K562 (cell line): Measurements from ENCODE around the gene SNRPB. TPM values are rescaled to one million over a fixed set of nuclear protein-coding genes. Genes with fewer than 3 reads are reported as not detected.

Experiments
- ATAC-seq: fragments of 200-7000 bp; cut with Tn5 transposase; 3 replicates; pipeline ENCODE4 v1.9.1; 2020; ENCODE audit warnings: moderate library complexity
- BruUV-seq: library from RNA; stranded (reverse); fragments of 400-500 nt; replicated peaks from 2 replicates; lab custom pipeline; 2021; lab: Mats Ljungman, UMichigan
- CTCF ChIA-PET: fragments of 300-600 bp; formaldehyde crosslinking; extraction: SDS; loops from one replicate; lab custom pipeline; 2021; ENCODE audit warnings: low intra/inter-chr PET ratio; lab: Yijun Ruan, JAX
- POLR2A ChIA-PET: fragments of 300-600, 350-650 bp; sonication (Branson Sonifier 250); formaldehyde crosslinking; extraction: SDS; loops from one replicate; lab custom pipeline; 2021; ENCODE audit warnings: antibody characterized with exemption, inconsistent platforms; lab: Yijun Ruan, JAX
- DNase-seq, 4 experiments: peaks; one replicate each; pipeline versions ENCODE4 v3.0.0 to v3.0.0-alpha.2; 2011 to 2018; ENCODE audit warnings: low spot score in 3 of 4, mixed read lengths in 3 of 4; ENCODE audit errors: extremely low read depth in 1 of 4
- FAIRE-seq: peaks from 2 replicates; lab custom pipeline; 2011; peaks lifted over from hg19 to GRCh38; lab: Jason Lieb, UNC
- H2AFZ ChIP-seq: 2 replicates; pipeline ENCODE4 v1.6.0; 2011; ENCODE audit warnings: low read depth, low read length, control low read depth, inconsistent platforms
- H3K27ac ChIP-seq: fragments of 200-600 bp; 3 replicates; pipeline ENCODE4 v1.8.0; 2011; ENCODE audit warnings: low read depth, mild to moderate bottlenecking, control low read depth, inconsistent platforms, low read length, moderate library complexity, mixed read lengths; ENCODE audit errors: extremely low read depth
- H3K27me3 ChIP-seq, 2 experiments: fragments of 300-600 bp in 1 of 2; 2 replicates in 1 of 2; 3 replicates in 1 of 2; pipeline versions ENCODE4 v1.6.0 to v1.8.0; 2011; ENCODE audit warnings: inconsistent platforms in 2 of 2, low read length in 2 of 2, mild to moderate bottlenecking in 1 of 2, mixed read lengths in 1 of 2, moderate library complexity in 1 of 2; ENCODE audit not compliant: control insufficient read depth in 2 of 2, insufficient read depth in 2 of 2
- H3K36me3 ChIP-seq: fragments of 300-600 bp; 3 replicates; pipeline ENCODE4 v1.8.0; 2011; ENCODE audit warnings: mild to moderate bottlenecking, low read length, inconsistent platforms; ENCODE audit not compliant: control insufficient read depth, insufficient read depth
- H3K4me1 ChIP-seq, 2 experiments: fragments of 200-600 bp in 1 of 2; replicated peaks in 1 of 2; 2 replicates in 1 of 2; 3 replicates in 1 of 2; pipeline versions ENCODE4 v1.5.1 to v1.8.0; 2011; ENCODE audit warnings: inconsistent platforms in 2 of 2, low read length in 2 of 2, mild to moderate bottlenecking in 1 of 2, mixed read lengths in 1 of 2, moderate library complexity in 1 of 2; ENCODE audit not compliant: control insufficient read depth in 2 of 2, insufficient read depth in 2 of 2
- H3K4me2 ChIP-seq: 2 replicates; pipeline ENCODE4 v1.6.1; 2011; ENCODE audit warnings: low read length, control low read depth, inconsistent platforms, mixed read lengths; ENCODE audit not compliant: insufficient read depth
- H3K4me3 ChIP-seq: fragments of 200-600 bp; sonication (generic), shearing (Covaris generic); 2 replicates; pipeline ENCODE4 v1.5.1; 2016; ENCODE audit warnings: control low read depth, inconsistent platforms
- H3K79me2 ChIP-seq: fragments of 200-600 bp; 3 replicates; pipeline ENCODE4 v1.8.0; 2011; ENCODE audit warnings: low read length, inconsistent platforms; ENCODE audit not compliant: control insufficient read depth, insufficient read depth
- H3K9ac ChIP-seq, 2 experiments: 2 replicates each; pipeline versions ENCODE4 v1.6.0 to v1.6.1; 2011; ENCODE audit warnings: low read depth in 2 of 2, low read length in 2 of 2, control low read depth in 1 of 2, inconsistent platforms in 1 of 2, mild to moderate bottlenecking in 1 of 2, mixed read lengths in 1 of 2; ENCODE audit not compliant: insufficient read depth in 1 of 2
- H3K9me1 ChIP-seq: one replicate; pipeline ENCODE4 v1.6.0; 2011; ENCODE audit warnings: inconsistent platforms, mild to moderate bottlenecking, low read length, moderate library complexity; ENCODE audit not compliant: control insufficient read depth, insufficient read depth
- H3K9me3 ChIP-seq: replicated peaks from 2 replicates; pipeline ENCODE4 v1.5.1; 2011; ENCODE audit warnings: low read depth, low read length, inconsistent platforms; ENCODE audit not compliant: control insufficient read depth, insufficient read depth
- H4K20me1 ChIP-seq: replicated peaks from 2 replicates; pipeline ENCODE4 v1.6.1; 2011; ENCODE audit warnings: low read length, inconsistent platforms, mixed read lengths; ENCODE audit not compliant: control insufficient read depth, insufficient read depth
- CLOCK ChIP-seq: fragments of 250-450 bp; sonication (Bioruptor Pico); IDR thresholded peaks from 2 replicates; pipeline ENCODE4 v1.4.0; 2020; ENCODE audit warnings: mild to moderate bottlenecking, moderate library complexity, borderline replicate concordance
- PBX2 ChIP-seq, 2 experiments: IDR thresholded peaks in 1 of 2; conservative IDR thresholded peaks in 1 of 2; 2 replicates each; pipeline ENCODE4 v1.6.1; 2016; ENCODE audit warnings: low read depth in 2 of 2, mild to moderate bottlenecking in 1 of 2, missing compliant biosample characterization in 1 of 2, missing genetic modification characterization in 1 of 2, moderate library complexity in 1 of 2
- RBBP5 ChIP-seq: fragments of 200-600 bp; sonication (generic); IDR thresholded peaks from 2 replicates; pipeline ENCODE4 v1.6.1; 2012; ENCODE audit warnings: borderline replicate concordance, mild to moderate bottlenecking, low read length, control low read depth, inconsistent platforms; ENCODE audit not compliant: insufficient read depth, poor library complexity, severe bottlenecking
- RBFOX2 ChIP-seq: fragments of 200-400 bp; formaldehyde crosslinking; IDR thresholded peaks from 2 replicates; pipeline ENCODE4 v1.6.1; 2017; ENCODE audit warnings: low read depth, mild to moderate bottlenecking, low read length, moderate library complexity
- WGBS: fragments of 100-300 bp; shearing (Covaris generic); methylation state at CpG from one replicate; pipeline ENCODE4 v1.1.6; 2016; ENCODE audit warnings: low coverage, mixed read lengths; ENCODE audit not compliant: insufficient coverage; ENCODE audit errors: missing lambda C conversion rate; 5-methylcytosine and 5-hydroxymethylcytosine counted together
- in situ Hi-C: fragments of 300-500 bp; cut with MboI; formaldehyde crosslinking; loops from 4 replicates; pipeline ENCODE4 v1.15.0; 2018; ENCODE audit warnings: inconsistent platforms, mixed read lengths
- intact Hi-C: fragments of 100-400 bp; cut with micrococcal nuclease; formaldehyde crosslinking; loops from 2 replicates; pipeline ENCODE4 v1.14.2; 2022
- polyA plus RNA-seq, 8 experiments: library from polyadenylated mRNA; depleted of rRNA in 4 of 8; stranded (reverse) in 5 of 8; unstranded in 3 of 8; fragments of >200 nt; fragmentation: Nextera tagmentation in 2 of 8; fragmentation: Illumina TruSeq in 1 of 8; extraction: Ambion mirVana in 2 of 8; extraction: Trizol in 1 of 8; gene quantifications; 2 replicates each; pipeline versions ENCODE4 v1.2.1 to v1.2.3, GENCODE V29; 2011 to 2014; ENCODE audit warnings: inconsistent platforms in 1 of 8, missing spikeins in 1 of 8
- total RNA-seq, 7 experiments: library from RNA; depleted of rRNA in 6 of 7; stranded (reverse); fragments of >200 nt in 6 of 7; fragmentation: Illumina TruSeq in 2 of 7; extraction: Trizol in 2 of 7; gene quantifications; 2 replicates each; pipeline versions ENCODE4 v1.2.1 to v1.2.3, GENCODE V29; 2011 to 2021; ENCODE audit warnings: low replicate concordance in 1 of 7

SNRPB gene
- total and polyA plus RNA-seq, 9 of the 15 experiments (the other 6 are each of a cell fraction or from before 2014, with no cell fraction given), result 13.1 to 615 (median 266) TPM

- Histone ChIP-seq H3K9me1 (peaks cover 10% of the 10 kb centered on the region), H3K9ac (peak overlapping the region in 1 of 2 experiments; percentile 26; a peak in 1 of 4 replicates), H3K4me1 (peaks cover 6 to 7% of the 10 kb centered on the region in 2 experiments; a peak in 4 of 5 replicates), H3K36me3 (peaks cover 74% of the 10 kb centered on the region), H3K27ac (no peak overlapping the region), H3K4me3 (no peak overlapping the region), H3K27me3 (no peaks in the 10 kb centered on the region), H2AFZ (no peak overlapping the region)
- BruUV-seq, result no TSS peak
- FAIRE-seq, result no peak
- in situ Hi-C loops, result loop anchor here (10.0 kb wide), 1 partner anchor 177 kb away; no protein-coding TSS in a partner anchor
- POLR2A ChIA-PET, result interaction anchor here (0.6 to 2.1 kb wide), 9 partner anchors 8 to 200 kb away, joined by 3 to 9 read pairs (median 4); partner anchors contain the start of gene ZNF343
- no peak for TF ChIP-seq CLOCK
- TF ChIP-seq RBBP5, result no peak
- TF ChIP-seq RBFOX2, result peak; percentile 37
- no peak for TF ChIP-seq PBX2 (CRISPR knock-in tag; IDR thresholded peaks at IDR 0.05; ENCODE audit: low read depth)
- no peak for TF ChIP-seq PBX2 (tag; conservative IDR thresholded peaks at IDR 0.05; ENCODE audit: low read depth)
- TF ChIP-seq, all 486 proteins: peak for 1
- WGBS, result 89% methylated on average over 4 of the region's 5 CpGs
- intact Hi-C loops, result loop anchor here (5.0 kb wide), 1 partner anchor 185 kb away; the partner anchor contains the start of gene NOP56
- CTCF ChIA-PET, result no interaction called here
- H3K79me2 ChIP-seq, result peaks cover 52% of the 10 kb centered on the region
- DNase-seq, result no peak
- no peak for ATAC-seq
- no peaks in the 10 kb centered on the region for H3K9me3 ChIP-seq
- H3K4me2 ChIP-seq, result no peak overlapping the region
- peaks cover 35% of the 10 kb centered on the region for H4K20me1 ChIP-seq
These were observed 3.2 kb downstream of the SNRPB start for GRCh38 chr20:2467412-2467811.
